HG02938 (cell line): Measurements from ENCODE around the gene IGSF9.

ENCODE experiments used
- ATAC-seq: cut with Tn5 transposase; IDR thresholded peaks from one replicate; pipeline ENCODE4 v1.9.1; 2021; ENCODE audit warnings: mild to moderate bottlenecking, moderate library complexity; ENCODE audit not compliant: unreplicated experiment

IGSF9 gene, protein sequence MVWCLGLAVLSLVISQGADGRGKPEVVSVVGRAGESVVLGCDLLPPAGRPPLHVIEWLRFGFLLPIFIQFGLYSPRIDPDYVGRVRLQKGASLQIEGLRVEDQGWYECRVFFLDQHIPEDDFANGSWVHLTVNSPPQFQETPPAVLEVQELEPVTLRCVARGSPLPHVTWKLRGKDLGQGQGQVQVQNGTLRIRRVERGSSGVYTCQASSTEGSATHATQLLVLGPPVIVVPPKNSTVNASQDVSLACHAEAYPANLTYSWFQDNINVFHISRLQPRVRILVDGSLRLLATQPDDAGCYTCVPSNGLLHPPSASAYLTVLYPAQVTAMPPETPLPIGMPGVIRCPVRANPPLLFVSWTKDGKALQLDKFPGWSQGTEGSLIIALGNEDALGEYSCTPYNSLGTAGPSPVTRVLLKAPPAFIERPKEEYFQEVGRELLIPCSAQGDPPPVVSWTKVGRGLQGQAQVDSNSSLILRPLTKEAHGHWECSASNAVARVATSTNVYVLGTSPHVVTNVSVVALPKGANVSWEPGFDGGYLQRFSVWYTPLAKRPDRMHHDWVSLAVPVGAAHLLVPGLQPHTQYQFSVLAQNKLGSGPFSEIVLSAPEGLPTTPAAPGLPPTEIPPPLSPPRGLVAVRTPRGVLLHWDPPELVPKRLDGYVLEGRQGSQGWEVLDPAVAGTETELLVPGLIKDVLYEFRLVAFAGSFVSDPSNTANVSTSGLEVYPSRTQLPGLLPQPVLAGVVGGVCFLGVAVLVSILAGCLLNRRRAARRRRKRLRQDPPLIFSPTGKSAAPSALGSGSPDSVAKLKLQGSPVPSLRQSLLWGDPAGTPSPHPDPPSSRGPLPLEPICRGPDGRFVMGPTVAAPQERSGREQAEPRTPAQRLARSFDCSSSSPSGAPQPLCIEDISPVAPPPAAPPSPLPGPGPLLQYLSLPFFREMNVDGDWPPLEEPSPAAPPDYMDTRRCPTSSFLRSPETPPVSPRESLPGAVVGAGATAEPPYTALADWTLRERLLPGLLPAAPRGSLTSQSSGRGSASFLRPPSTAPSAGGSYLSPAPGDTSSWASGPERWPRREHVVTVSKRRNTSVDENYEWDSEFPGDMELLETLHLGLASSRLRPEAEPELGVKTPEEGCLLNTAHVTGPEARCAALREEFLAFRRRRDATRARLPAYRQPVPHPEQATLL

DNA sequence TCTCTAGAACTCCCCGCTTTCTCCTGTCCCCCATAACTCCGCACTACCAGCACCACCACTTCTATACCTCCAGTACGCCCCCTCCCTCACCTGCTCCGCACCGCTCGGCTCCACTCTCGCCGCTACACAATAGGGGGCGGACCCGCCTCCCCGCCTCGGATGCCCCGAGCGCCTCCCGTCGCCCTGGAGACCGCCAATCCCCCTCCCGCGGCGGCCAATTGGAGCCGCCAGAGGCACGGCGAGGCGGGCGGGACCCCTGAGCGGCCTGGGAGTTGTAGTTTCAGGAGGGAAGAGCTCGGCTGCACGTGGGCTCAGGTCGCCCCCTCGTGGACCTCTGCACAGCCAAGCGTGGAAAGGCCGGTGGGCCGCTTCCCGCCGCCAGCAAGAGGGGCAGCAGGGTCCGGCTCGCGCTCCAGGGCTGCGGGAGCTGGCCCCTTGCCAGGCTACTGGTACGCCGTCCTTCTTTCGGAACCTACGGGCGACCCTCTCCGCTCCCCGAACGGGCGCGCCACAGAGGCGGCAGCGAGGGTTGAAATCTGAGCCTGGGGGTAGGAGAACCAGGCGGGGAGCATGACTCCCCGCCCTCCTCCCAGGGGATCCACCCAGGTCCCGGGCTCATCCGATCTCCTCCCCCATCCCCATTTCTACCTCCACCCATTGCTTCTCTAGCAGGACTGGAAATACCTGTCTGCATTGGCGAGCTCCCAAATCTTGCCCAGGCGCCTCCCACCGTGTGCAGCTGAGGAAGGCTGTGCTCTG lies at the start of gene IGSF9:
Gene IGSF9 (minus strand): TSS at position 131 of the 759 bp plus-strand sequence. CDS start 2,159 bp downstream, outside the sequence.
- ATAC-seq = no peak

DNA sequence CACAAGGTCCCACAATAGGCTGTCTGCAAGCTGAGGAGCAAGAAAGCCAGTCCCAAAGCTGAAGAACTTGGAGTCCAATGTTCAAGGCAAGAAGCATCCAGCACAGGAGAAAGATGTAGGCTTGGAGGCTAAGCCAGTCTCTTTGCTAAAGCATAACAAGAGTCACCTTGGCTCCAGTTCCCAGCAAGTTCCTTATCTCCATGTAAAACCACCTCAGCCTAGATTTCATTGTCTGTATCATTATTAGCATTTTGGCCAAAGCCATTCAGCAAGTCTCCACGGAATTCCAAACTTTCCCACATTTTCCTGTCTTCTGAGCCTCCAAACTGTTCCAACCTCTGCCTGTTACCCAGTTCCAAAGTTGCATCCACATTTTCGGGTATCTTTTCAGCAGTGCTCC lies 49.5 kb upstream of the IGSF9 start:
- no peak for ATAC-seq

DNA sequence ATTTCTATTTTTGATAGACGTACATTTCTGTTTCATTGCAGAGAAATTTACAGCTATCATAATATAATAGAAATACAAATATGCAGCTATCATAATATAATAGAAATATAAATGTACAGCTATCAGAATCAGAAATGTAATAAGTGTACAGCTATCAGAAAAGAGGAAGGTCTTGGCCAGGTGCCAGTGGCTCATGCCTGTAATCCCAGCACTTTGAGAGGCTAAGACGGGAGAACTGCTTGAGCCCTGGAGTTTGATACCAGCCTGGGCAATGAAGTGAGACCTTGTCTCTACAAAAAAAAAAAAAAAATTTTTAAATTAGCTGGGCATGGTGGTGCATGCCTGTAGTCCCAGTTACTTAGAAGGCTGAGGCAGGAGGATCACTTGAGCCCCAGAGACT lies 48.5 kb upstream of the IGSF9 start:
- ATAC-seq = no peak

DNA sequence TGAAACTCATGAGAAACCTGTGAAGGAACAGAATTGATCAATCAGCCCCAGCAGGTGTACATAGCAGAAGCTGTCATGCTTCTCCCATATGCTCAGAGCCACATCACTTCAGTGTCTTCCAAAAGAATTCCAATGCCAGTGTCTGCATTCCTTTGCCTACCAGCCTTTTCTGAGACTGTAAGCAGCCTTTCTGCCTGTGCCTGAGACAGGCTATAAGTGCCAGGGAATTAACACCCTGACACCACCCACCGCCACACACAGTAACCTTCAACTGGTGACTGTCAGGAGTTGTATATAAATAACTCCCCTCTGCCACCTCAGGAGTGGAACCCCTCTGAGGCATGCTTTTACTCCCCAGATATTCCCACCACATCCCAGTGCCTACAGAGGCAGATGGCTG lies 46.7 kb upstream of the IGSF9 start:
- no peak for ATAC-seq

DNA sequence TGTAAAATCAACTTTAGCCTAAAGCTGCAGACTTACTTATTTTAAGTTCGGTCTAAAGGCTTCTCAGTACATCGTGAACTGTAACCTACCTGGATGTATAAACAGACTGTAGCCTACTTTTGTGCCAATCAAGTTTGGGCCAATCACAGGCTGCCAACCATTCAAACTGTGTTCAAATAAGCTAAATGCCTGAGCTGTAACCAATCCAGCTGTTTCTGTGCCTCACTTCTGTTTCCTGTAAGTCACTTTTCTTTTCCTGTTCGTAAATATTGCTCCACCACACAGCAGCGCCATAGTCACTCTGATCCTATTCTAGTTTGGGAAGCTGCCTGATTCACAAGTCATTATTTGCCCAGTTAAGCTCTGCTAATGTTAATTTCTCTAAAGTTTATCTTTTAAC lies 46.1 kb upstream of the IGSF9 start:
- no peak for ATAC-seq

DNA sequence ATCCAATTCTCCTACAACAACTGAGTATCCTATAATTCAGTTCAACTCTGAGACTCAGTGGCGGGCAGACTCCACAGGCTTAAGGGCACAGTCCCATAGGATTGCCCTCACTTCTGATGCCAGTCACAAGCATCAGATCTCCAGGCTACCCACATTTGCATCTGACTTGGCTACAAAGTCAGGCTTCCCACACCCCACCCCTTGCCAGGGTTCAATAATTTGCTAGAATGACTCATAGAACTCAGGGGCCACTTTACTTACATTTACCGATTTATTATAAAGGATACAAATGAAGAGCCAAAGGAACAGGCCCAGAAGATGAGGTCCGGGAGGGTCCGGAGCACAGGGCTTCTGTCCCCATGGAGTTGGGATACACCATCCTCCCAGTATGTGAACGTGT lies 44.6 kb upstream of the IGSF9 start:
- ATAC-seq = no peak

DNA sequence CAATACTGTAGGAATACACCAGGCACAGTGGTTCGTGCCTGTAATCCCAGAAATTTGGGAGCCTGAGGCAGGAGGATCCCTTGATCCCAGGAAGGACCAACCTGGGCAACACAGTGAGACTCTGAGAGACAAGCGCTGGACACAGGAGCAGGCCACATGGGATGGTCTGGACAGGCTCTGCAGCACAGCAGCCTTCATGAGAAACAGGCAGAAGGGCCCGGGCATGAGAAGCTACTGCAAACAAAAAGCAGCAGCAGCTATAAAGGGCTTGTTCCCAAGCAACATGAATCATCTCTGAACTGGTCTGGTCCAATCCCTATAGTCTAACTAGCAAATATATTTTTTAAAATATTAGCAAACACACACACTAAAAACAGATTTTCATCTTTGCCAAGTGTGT lies 44.2 kb upstream of the IGSF9 start:
- no peak for ATAC-seq

DNA sequence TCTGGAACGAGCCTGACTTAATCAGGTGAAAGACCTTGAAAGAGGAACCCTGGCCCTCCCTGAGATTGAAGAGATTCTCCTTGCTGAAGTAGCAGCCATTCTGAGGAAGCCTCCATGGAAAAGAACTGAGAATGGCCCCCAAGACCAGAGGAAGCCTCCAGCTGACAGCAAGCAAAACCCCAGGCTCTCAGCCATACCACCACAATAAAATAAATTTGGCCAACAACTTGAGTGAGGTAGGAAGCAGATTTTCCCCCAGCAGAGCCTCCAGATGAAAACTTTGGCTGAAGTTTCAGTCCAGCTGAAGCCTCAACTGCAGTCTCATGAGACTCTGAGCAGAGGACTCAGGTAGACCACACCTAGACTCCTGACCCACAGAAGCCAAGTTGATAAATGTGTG lies 42.6 kb upstream of the IGSF9 start:
- no peak for ATAC-seq

DNA sequence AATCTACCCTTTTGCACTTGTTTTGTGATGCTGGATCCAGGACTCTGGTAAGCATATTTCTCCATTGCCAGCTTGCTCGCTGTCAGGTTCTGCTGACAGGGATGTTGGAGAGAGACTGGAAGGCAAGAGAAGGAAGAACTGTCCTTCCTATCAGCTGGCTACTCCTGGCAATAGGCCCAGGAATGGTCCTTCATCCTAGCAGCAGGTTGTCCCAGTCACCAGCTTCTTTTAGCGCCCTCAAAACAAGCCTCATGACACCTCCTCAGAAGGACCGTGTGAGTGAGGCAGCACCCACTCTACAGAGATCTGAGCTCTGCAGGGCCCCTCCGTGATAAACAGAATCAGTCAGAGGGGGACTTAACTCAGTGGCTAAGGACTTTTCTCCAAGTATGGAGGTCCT lies 41.8 kb upstream of the IGSF9 start:
- ATAC-seq = no peak

DNA sequence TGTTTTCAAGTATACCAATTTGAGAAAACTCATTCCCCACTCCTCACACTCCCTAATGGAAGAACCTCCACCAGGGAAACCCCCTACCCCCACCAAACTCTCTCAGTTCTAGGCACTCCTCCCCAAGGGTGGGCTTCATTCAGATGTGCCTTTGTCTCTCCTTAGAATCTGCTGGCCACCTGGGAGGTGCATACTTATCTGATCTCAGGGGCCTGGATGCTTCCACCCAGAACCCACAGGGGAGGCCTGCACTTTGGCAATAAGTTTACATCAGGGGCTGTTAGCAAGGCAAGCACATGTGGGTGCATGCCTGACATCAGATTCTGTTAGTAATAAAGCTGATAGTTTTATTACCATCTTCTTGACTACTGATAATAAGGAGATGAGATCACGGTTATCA lies 41.1 kb upstream of the IGSF9 start:
- no peak for ATAC-seq

DNA sequence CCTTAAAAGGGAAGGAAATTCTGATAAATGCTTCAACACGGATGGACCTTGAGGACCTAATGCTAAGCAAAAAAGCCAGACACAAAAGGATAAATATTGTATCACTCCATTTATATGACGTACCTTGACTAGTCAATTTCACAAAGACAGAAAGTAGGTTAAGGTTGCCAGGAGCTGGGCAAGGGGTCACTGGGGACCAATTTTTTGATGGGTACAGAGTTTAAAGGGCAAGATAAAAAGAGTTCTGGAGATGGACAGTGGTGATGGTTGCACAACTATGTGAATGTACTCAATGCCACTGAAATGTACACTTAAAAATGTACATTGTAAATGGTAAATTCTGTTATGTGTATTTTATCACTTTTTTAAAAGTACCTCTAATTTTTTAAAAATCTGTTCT lies 40.7 kb upstream of the IGSF9 start:
- no peak for ATAC-seq

DNA sequence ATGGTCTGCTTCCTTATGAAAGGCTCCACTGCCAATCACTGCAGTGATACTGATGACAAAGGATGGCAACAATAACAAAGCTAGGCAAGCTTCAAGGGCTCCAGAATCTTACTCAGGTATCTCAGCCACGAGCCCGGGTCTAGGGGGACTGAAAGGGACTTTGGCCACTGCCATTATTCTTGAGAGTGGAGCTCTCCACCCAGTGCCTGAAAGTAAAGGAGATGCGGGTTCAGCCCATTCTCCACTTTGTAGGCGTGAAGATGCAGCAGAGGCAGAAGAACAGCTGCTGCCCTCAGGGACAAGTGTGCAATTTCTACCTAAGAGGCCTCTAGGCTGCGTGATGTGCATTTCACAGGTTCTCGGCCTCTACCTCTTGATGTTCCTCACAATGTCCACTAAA lies 40.1 kb upstream of the IGSF9 start:
- ATAC-seq = no peak

DNA sequence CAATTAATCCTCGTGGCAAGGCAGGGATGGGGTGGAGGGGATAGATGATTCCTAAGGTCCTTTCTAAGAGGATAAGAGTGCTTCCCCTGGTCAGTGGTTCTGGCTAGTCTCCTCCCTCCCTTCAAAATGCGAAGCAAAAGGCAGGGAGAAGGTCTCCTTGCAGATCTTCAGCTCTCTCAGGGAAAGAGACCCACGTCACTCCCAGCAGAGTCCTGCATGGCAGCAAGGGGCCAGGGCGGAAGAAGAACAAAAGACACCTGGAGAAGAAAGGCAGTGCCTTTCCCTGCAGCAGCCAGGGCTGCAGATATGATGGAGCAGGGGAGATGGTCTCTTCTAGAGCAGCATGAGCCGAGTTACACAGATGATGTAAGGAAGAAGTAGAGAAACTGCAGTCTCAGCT lies 38.3 kb upstream of the IGSF9 start:
- no peak for ATAC-seq

DNA sequence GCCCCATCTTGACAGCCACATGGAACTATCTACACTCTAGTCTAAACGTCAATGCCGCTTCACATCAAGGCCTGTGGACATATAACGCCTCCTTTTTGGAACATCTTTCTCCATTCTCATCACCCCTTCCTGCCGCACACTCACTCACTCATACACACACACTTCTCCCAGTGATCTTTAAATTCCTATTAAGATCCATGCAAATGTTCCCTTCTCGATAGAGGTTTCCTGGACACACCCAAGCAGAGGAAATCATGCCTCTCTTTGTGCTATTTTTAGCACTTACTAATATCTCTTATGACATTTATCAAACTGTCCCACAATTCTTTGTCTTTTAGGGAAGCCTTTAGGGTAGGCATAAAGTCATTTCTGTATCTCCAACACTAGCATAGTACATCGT lies 36.9 kb upstream of the IGSF9 start:
- ATAC-seq = no peak

DNA sequence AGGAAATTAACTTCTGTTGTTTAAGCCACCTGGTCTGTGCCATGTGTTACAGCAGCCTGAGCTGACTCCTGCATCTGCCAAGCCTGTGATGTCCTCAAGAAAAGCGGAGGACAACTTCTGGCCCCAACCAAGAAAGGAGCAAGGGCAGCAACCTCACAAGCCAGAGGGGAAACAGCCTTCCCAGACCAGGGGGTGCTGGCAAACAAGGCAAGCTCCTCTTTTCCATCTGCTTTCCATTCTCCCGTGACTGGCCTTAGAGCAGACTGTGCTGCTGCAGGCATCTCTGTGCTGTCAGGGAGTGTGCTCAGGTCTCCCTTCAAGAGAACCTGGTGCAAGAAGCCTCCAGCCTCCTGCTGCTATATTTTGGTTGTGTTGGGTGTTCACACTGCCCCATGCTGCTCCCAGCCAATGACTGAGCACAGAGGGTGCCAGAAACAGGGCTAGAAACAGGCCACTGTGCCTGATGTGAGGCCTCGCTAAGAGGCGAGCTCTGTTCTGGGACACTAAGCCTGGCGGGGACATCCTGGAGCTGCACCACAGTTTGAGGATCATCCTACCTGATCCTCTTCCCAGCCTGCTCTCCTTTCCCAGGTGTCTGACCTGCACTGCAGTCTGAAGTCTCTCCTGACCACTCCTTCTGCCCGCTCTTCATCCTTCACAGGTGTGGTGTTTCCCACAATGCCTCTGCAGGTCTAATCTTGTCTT lies 36.1 kb upstream of the IGSF9 start:
- no peak for ATAC-seq

DNA sequence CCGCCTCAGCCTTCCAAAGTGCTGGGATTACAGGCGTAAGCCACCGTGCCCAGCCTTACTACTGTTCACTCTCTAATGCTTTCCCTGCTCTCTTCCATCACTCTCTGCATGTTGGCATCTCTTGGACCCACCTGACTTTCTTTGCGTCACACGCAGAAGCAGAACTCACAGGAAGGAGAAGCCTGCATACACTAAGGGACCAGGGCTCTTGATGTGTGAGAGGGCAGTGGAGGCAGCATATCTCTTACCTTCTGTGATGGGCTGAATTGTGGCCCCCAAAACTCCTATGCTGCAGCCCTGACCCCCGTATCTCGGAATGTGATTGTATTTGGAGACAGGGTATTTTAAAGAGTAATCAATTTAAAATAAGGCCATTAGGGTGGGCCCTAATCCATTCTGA lies 35.4 kb upstream of the IGSF9 start:
- ATAC-seq = no peak

DNA sequence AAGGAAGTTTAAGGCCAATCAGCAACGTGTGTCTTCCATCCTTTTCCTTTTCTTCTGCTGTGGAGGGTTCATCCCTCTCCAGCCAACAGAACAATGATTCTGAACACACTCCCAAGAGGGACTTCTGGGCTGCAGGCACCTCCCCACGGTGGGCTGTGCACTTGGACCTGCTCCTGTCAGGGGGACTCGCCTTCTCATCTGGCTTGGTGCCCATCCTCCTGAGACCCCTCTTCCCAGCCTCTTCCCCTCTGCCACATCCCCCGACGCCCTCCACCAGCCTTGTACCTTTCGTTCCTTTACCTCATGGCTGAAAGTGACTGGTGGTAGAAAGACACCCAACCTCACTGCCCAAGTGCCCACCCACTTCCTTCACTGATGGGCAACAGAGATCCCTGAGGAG lies 34.7 kb upstream of the IGSF9 start:
- no peak for ATAC-seq

DNA sequence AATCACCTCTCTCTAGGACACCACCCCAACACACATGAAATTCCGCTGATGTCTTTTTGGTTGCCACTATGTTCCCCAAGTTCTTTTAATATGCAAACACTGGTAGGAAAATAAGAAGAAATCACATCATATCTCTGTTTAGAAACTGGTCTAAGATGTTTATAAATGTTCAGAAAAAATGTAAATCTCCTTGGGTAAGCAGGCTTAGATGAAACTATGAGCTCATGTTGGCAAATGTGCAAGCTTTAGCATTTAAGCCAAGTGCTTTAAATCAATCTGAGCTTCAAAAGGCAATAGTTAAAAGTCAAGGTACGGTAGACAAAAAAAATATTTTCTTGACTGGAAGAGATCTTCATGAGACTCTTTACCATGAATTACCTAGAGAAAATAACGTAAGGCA lies 33.8 kb upstream of the IGSF9 start:
- no peak for ATAC-seq

DNA sequence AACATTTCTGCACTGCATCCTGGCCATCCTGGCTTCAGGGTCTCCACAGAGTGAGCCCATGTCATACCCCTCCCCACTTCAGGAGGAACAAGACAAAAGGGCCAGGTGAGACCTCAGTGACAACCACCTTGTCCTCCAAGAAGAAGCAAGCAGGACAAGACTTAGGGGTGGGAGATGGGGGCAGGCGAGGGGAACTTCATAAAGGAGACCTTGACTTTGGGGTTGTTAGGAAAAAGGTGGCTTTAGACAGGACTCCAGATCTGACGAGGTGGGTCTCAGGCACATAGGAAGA lies 32.6 kb upstream of the IGSF9 start:
- no peak for ATAC-seq

DNA sequence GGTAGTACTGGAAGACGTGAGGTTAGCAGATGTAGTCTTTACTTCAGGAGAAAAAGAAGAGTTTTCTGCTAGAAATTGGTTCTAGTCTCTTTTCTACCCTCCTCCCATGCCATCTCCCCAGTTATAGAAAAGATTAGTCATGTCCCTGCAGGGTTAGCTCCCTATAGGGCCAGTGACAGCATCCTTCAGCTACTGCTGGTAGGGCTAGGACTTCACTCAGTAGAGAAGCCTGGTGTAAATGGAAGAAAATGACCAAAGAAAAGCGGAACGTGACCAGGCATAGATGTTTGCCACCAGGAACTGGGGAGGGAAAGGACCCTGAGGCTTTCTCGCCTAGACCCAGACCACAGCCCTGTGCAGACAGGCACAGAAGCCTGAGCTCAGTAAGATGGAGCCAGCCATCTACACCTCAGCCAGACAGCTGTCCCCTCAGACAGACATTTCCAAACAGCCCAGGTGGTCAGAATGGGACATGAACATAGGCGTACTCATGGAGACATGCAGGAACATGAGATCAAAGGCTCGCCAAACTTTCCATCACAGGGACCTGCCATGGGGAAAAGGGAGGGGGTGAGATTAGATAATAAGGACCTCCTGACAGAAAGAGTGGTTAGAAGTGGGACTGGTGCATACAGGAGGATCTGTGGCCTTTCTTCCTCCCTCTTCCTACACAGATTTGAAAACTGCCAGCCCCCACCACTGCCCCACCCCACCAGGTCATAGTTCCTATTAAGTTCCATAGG lies 32.1 kb upstream of the IGSF9 start:
- ATAC-seq = no peak
